GM21367 (cell line): ENCODE results near the gene TRIM63.

Source experiments
- ATAC-seq: cut with Tn5 transposase; IDR thresholded peaks from one replicate; pipeline ENCODE4 v1.9.1; 2021; ENCODE audit not compliant: unreplicated experiment

TRIM63 gene

DNA sequence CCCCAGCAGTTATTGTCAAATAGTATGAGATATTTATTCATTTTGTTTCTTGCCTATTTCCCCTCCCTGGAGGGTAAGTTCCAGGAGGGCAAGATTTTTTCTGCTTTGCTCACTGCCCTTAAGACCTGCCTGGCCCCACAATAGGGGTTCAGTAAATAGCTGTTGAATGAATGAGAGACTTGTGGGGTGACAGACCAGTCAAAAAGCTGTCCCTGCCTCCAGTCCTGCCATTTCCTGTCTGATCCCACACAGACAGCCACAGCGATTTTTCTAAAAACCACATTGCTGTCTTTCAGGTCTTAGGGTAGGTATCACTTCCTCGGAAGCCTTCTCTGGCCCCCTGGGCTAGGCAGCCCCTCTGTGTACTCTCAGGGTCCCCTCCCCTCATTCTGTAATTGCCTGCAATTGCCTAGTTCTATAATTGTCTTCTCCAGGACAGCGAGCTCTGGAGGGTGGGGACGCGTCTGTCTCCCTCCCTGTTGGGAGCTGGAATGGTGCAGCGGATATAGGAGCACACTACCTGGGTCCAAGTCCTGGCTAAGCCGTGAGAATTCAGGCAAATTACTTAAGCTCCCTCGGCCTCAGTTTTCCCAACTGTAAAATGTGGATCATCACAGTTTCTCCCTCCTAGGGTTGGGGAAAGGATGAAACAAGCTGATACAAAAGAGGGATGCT, 47.7 kb downstream of the TRIM63 start:
- ATAC-seq: no peak

DNA sequence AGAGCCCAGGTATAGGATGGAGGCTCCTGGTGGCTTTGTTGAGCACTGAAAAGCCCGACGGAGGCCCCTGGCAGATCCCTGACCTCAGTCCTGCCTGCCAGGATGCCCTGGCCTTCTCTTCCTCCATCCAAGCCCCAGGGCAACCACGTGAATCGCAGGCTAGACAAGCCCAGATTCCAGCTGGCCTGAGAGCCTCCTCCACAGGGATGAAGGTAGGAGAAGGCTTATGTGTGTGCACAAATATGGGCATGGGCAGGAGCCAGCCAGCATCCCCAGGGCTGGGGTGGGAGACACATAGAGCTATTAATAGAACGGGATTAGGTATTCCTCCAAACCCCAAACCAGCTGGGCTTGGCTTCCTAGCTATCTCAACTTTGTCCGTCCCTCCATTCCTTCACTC, 49.8 kb downstream of the TRIM63 start:
- ATAC-seq: no peak

DNA sequence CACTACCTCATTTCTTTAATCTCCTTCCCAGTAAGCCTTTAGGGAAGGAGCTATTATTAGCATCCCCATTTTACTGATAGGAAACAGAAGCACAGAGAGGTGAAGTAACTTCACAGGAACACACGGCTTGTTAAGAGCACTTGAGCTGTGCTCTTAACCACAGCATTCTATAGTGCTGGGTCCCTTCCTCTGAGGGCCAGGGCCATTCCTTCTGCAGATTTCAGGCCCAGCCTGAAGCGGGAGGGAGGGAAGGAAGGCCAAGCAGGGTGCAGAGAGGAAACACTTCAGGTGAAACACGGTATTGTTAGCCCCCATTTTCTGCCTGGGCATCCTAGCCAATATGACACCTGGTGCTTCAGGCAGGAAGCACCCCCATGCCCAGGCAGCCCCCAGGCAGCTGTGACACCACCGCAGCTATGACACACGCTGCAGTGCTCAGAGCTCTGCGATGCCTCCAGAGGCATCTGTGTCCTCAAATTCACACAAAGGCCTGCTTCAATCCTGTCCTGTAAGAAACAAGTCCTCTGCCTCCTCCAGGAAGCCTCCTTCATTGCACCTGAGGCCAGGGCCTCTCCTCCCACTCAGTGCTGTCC, 50.4 kb downstream of the TRIM63 start:
- no peak for ATAC-seq

DNA sequence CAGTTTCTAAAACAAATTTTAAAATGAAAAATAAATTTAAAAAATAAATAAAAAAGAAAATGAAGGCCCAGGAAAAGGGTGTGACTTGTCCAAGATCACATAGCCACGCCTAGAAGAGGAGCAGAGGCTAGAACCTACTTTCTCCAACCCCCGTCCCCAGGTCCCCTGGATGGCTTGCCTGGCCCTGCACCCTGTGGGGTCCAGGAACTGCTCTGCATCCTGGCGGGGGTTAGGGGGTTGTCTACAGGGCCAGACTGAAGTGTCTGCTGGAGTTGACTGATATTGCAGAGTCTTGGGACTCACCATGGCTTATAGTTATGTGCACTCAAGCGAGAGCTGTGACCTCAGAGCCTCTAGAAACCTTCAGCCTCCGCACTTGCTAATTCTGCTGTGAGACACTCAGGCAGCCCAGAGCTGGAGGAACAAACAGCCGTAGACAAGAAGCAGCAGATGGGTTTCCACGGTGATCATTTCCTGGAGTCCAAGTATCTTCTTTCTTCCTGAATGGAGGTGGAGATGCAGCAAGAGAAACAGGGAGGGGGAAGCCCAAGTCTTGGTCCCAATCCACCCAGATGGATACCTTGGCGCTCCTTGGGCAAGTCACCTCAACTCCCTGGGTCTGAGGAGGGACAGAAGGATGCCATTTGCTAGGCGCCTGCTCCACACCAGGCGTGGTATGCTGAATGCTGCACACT, 51.0 kb downstream of the TRIM63 start:
- ATAC-seq: no peak

DNA sequence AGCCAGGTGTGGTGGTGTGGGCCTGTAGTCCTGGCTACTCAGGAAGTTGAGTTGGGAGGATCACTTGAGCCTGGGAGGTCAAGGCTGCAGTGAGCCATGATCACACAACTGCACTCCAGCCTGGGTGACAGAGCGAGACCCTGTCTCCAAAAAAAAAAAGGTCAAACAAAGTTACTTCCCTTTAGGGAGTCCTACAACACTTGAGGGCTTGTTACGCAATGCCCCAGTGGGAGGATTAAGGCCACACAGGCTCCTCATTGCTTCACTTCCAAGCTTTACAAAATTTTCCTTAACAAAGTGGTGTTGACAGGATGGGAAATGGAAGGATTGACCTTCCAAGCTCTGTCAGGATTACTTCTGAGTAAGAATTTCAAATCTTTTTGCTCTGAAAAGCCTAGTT, 52.1 kb downstream of the TRIM63 start:
- ATAC-seq: no peak

DNA sequence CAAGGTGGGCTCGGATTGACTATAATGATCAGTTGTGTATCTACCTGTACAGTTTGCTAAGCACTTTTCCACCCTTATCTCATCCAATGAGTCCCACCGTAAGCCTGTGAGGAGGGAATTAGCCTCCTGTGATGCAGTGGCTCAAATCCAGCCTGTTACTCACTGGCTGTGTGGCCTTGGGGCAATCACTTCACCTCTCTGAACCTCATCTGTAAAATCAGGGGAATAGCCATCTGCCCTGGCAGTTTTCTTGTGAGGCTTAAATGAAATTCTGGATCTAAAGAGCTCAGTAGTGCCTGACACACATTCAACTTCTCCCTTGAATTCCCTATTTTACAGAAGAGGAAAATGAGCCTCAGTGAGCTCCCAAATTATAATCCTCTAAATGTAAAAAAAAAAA, 53.3 kb downstream of the TRIM63 start:
- ATAC-seq: no peak

DNA sequence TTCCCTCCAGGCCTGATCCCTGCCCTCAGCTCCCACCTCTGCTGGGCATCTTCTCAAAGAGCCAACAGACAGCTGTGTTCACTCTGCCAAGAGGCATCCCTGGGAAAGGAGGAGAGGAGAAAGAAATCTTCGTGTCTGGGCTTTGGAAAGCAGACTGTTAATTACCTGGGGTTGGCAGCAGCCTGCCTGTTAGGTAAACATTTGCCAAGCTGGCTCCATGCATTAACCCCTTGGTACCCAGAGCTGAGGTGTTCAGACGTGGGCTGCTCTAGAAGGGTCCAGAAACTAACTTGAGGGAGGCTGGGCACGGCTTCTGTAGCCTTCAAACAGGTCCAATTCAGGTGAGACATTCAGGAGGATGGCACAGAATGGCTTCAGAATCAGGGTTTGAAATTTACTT, 54.6 kb downstream of the TRIM63 start:
- ATAC-seq: no peak

DNA sequence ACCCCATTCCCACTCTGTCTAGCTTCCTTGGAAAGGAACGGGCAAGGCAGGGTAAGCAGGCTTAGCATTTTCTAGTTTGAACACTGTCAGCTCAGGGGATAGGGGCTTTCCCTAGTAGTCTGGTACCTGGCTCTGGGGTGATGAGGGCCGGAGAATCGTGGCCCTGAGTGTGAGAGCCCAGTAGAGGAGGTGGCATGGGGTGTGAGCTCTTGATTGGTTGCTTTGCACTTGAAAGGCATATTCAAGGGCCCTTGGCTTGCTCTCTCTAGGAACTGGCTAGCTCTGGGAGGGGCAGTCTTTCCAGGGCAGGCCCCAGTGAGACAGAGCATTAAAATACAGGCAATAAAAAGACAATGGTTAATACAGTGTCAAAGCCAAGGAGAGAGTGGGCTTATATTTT, 56.6 kb downstream of the TRIM63 start:
- no peak for ATAC-seq

DNA sequence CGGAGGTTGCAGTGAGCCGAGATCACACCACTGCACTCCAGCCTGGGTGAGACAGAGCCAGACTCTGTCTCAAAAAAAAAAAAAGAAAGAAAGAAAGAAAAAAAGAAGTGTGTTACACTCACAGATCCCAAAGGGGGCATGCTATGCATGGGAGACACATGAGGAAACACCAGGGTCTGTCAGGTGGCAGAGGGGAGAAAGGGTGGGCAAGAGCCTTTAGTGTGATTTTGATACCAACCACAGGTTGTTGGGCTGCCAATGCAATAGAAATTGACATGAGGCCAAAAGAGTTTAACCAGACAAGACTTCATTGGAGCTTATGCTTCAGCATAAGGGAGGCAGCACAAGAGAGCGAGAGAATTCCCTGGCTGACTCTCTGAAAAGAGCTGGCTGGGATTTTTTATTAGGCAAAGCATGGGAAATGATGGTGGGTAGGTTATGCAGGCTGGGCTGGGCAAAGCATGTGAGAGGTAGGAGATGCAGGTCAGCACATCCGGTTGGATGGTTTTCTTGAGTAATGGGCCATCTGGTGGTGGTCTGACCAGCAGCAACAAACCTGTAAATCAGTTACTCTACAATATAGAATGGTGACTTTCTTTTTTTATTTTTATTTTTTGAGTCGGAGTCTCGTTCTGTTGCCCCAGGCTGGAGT, 57.5 kb downstream of the TRIM63 start:
- ATAC-seq: no peak

DNA sequence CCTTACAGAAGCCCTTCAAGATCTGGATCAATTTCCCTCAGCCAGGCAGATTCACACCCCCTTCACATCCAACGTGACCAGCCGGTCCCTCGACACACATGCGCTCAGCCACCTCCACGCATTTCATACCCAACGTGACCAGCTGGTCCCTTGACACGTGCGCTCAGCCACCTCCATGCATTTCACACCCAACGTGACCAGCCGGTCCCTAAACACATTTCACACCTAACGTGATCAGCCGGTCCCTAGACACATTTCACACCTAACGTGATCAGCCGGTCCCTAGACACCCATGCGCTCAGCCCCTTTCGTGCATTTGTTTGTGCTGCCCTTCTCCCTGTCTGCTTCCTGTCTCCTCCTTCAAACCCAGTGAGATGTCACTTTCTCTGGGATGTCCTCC, 60.7 kb downstream of the TRIM63 start:
- ATAC-seq: no peak

DNA sequence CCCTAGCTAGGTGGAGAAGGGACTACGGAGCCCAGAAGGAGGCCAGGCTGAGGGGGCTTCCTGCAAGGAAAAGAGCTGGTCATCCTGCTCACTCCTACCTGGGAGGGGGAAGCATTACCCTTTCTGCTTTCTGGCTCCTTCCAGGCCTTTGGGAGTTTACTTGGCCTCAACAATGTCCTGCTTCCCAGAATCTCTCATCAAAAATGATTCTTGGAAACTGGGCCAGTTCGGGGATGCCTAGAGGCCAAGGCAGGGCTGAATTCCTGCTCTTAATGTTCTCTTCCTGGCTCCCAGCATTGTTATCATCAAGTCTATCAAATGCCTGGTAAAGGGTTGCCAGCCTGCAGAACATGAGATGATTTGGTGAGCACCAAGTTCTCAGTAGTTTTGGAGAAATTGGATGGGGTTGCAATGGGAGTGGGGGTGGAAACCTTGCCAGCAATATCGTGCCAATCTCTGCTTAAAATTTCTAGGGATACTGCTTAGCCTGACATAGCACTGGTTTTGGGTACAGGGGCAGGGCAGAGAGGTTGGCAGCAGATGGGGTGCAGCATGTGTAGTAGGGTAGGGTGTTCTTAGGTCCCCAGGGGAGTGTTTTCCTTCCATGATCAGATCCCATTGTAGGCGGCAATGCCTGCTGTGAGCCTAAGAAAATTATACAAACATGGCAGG, 61.9 kb downstream of the TRIM63 start:
- ATAC-seq: no peak

DNA sequence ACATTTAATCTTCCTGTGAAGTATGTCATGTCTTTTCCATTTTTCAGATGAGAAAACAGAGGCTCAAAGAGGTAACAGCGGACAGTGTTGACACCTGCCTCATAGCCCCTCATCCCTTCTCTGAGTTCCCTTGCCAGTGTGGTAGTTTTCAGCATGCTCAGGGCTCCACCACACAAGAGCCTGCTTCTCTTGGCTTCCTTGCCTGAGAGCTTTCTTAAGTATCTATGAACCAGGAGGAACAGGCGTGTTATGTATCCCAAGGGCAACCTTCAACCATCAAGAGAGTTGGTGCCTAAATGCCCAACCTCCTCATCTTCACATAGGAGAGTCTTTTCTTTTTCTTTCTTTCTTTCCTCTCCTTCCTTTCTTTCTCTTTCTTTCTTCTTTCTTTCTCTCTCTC, 63.7 kb downstream of the TRIM63 start:
- no peak for ATAC-seq

DNA sequence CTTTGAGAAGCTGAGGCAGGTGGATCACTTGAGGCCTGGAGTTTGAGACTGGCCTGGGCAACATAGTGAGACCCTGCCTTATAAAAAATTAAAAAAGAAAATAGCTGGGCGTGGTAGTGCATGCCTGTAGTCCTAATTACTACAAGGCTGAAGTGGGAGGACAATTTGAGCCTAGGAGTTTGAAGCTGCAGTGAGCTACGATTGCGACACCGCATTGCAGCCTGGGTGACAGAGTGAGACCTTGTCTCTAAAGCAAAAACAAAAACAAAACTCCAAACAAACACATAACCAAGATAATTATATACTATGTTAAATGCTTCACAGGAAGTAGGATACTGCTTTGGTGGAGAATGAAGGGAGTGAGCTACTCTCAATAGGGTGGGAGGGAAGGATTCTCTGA, 64.2 kb downstream of the TRIM63 start:
- no peak for ATAC-seq
